Muscle layer of duodenum (tissue), 2 donors: Measurements from ENCODE around the gene TRMT44.
"Not testable (repeated sequence)": the region's sequence is repeated elsewhere in the genome, so short reads cannot be mapped to it uniquely, and the experiment has no call there.

ENCODE experiments used
- H3K27ac ChIP-seq: one replicate; pipeline ENCODE4 v1.7.0; 2013; ENCODE audit warnings: mild to moderate bottlenecking, low read length
- H3K27me3 ChIP-seq: one replicate; pipeline ENCODE4 v1.7.0; 2013; ENCODE audit warnings: low read depth, mild to moderate bottlenecking, control low read depth, low read length
- H3K36me3 ChIP-seq, 2 donors: one replicate each; pipeline ENCODE4 v1.7.0; 2013; ENCODE audit warnings: low read length in 2 of 2, control low read depth in 1 of 2, mild to moderate bottlenecking in 1 of 2; ENCODE audit not compliant: insufficient read depth in 2 of 2, control insufficient read depth in 1 of 2
- H3K4me1 ChIP-seq, 2 donors: one replicate each; pipeline ENCODE4 v1.7.0; 2013; ENCODE audit warnings: low read length in 2 of 2, mild to moderate bottlenecking in 2 of 2, control low read depth in 1 of 2, moderate library complexity in 1 of 2; ENCODE audit not compliant: insufficient read depth in 2 of 2, control insufficient read depth in 1 of 2
- H3K4me3 ChIP-seq, 2 donors: one replicate each; pipeline ENCODE4 v1.7.0; 2013; ENCODE audit warnings: low read length in 2 of 2, low read depth in 1 of 2, mild to moderate bottlenecking in 1 of 2
- H3K9me3 ChIP-seq, 2 donors: one replicate each; pipeline ENCODE4 v1.7.0; 2013; ENCODE audit warnings: low read length in 2 of 2, control low read depth in 1 of 2, mild to moderate bottlenecking in 1 of 2; ENCODE audit not compliant: control insufficient read depth in 1 of 2
- donor health status: healthy.

The TRMT44 gene

DNA sequence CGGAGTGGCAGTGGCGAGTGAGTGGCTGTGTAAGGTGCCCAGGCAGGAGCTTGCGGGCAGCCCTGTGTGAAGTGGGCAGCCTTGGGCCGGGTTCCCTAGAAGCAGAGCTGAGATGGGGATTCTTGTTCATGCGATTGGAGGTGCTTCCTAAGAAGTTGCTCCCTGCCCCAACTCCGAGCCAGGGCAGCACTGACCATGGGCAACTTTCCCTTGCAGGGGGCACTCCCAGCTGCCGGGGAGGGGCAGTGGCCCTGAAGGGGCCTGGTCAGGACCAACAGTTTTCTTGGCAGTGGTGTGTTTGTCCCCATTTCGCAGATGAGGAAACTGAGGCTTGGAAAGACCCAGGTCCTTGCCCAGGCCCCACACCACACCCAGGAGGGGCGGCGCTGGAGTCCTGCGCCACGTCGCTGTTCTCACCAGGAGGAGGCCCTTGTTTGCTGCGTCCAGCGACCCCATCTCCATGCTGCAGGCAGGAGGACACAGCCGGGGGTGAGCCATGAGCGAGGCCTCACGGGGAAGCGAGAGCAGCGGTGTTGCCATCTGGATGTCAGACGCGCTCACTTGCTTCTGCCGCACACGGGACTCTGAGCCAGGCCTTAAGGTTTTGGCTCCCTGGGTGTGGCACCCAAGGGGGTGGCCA is 68.9 kb downstream of the TRMT44 start:
- no peak overlapping the region for H3K4me3 ChIP-seq
- no peak overlapping the region for H3K27ac ChIP-seq
- no peaks in the 10 kb centered on the region for H3K36me3 ChIP-seq
- H3K9me3 ChIP-seq = no peaks in the 10 kb centered on the region
- peaks cover 0 to 21% of the 10 kb centered on the region in 2 donors for H3K4me1 ChIP-seq
- H3K27me3 ChIP-seq = no peaks in the 10 kb centered on the region

DNA sequence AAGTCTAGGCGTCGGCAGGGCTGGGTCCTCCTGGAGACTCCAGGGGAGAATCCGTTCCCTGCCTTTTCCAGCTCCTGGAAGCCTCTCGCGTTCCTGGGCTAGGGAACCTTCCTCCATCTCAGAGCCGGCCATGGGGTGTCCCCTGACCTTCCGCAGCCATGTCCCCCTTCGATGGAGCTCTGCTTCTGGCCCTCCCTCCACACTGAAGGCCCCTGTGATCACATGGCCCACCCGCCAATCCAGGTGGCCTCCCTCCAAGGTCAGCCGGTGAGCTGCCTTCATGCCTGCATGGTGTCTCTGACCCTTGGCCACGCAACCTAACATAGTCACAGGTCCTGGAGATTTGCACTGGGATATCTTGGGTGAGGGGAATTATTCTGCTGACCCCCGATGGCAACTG is 69.6 kb downstream of the TRMT44 start:
- Histone ChIP-seq H3K4me1 (peaks cover 0 to 19% of the 10 kb centered on the region in 2 donors), H3K27ac (no peak overlapping the region), H3K27me3 (no peaks in the 10 kb centered on the region), H3K4me3 (no peak overlapping the region), H3K36me3 (no peaks in the 10 kb centered on the region), H3K9me3 (no peaks in the 10 kb centered on the region)

DNA sequence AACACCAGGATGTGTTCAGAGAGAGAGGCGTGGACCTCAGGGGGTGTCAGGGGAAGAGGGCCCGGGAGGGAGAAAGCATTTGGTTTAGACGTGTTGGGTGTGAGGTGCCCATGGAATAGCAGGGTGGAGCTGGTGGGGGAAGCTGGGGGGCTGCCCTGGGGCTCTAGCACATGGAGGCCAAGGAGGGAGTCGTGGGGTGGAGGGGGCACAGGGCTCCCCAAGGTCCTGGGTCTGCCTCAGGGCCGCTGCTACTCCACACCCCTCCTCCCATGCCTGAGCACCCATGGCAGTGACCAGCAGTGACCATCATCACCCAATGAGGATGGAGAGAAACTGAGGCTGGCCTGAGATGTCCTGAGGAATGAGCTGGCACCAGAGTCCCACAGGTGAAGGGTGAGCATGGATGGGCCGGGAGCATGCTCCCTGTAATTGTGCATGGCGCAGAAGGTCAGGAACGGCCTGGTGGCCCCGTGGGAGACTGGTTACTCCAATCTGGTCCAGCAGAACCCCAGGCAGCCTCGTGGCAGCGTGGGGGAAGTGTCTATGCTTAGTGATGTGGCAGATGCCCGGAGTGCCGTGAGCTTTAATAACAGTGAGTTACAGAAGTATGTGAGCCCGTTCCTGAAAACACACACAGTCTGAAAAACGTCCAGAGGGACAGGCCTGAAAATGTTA is 70.2 kb downstream of the TRMT44 start:
- Histone ChIP-seq H3K4me3 (no peak overlapping the region), H3K27ac (no peak overlapping the region), H3K4me1 (peaks cover 0 to 19% of the 10 kb centered on the region in 2 donors), H3K36me3 (no peaks in the 10 kb centered on the region), H3K9me3 (no peaks in the 10 kb centered on the region), H3K27me3 (no peaks in the 10 kb centered on the region)

DNA sequence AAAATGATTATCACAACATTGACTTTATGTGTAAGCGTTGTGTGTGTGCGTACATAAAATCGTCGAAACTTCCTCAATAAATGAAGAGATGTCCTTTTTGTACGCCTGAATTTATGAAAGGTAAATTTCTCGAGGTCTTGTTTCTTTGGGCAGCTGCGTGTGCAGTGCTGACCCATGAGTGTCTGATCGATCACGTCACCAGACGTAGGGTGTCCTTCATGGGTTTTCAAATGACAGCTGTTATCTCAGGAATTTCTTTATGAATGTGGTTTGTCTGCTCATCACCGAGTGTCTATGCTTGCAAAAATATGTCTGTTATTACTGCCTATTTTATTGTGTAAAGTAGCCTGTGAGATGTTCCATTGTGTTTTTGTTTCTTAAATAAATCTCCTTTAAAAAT is 71.9 kb downstream of the TRMT44 start:
- Histone ChIP-seq H3K4me3 (no peak overlapping the region), H3K27me3 (no peaks in the 10 kb centered on the region), H3K4me1 (peaks cover 0 to 2% of the 10 kb centered on the region in 2 donors), H3K9me3 (no peaks in the 10 kb centered on the region), H3K27ac (no peak overlapping the region), H3K36me3 (no peaks in the 10 kb centered on the region)

DNA sequence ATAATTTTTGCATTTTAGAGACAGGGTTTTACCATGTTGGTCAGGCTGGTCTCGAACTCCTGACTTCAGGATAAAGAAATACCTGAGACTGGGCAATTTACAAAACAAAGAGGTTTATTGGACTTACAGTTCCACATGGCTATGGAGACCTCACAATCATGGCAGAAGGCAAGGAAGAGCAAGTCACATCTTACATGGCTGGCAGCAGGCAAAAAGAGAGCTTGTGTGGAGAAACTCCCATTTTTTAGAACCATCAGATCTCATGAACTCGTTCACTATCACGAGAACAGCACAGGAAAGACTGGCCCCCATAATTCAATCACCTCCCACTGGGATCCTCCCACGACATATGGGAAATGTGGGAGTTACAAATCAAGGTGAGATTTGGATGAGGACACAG is 72.5 kb downstream of the TRMT44 start:
- not testable (repeated sequence) for H3K4me1 ChIP-seq, H3K27me3 ChIP-seq, H3K27ac ChIP-seq, H3K36me3 ChIP-seq, H3K9me3 ChIP-seq, H3K4me3 ChIP-seq

DNA sequence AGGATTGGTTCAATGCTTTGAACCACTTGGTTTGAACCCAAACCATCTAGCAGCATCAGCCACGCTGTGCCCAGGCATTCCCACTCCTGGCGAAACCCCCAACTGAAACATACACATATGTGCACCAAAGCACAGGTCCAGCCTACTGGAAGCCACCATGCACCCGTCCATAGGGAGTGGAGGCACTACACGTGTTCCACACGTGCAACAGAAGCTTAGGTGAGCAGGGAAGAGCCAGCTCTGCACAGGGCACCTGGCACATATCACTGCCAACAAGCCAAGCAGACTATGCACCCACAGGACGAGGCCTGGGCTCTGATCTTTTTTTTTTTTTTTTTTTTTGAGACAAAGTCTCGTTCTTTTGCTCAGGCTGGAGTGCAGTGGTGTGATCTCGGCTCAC is 73.4 kb downstream of the TRMT44 start:
- H3K4me3 ChIP-seq = no peak overlapping the region
- H3K4me1 ChIP-seq = no peaks in the 10 kb centered on the region
- H3K36me3 ChIP-seq = no peaks in the 10 kb centered on the region
- no peaks in the 10 kb centered on the region for H3K9me3 ChIP-seq
- no peak overlapping the region for H3K27ac ChIP-seq
- no peaks in the 10 kb centered on the region for H3K27me3 ChIP-seq

DNA sequence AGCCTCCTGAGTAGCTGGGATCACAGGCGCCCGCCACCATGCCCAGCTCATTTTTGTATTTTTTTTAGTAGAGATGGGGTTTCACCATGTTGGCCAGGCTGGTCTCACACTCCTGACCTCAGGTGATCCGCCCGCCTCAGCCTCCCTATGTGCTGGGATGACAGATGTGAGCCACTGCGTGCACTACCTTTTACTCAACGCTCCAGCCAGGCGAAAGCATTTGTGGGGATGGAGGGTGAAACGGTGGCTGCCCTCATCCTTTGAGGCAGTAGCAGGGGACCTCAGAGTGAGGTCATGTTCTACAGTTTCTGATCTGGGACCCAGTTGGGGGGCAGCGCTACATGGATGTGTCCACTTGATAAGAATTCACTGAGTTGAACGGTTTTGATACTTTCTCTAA is 73.8 kb downstream of the TRMT44 start:
- Histone ChIP-seq H3K27me3 (no peaks in the 10 kb centered on the region), H3K4me3 (no peak overlapping the region), H3K36me3 (no peaks in the 10 kb centered on the region), H3K27ac (no peak overlapping the region), H3K9me3 (no peaks in the 10 kb centered on the region), H3K4me1 (no peaks in the 10 kb centered on the region)

DNA sequence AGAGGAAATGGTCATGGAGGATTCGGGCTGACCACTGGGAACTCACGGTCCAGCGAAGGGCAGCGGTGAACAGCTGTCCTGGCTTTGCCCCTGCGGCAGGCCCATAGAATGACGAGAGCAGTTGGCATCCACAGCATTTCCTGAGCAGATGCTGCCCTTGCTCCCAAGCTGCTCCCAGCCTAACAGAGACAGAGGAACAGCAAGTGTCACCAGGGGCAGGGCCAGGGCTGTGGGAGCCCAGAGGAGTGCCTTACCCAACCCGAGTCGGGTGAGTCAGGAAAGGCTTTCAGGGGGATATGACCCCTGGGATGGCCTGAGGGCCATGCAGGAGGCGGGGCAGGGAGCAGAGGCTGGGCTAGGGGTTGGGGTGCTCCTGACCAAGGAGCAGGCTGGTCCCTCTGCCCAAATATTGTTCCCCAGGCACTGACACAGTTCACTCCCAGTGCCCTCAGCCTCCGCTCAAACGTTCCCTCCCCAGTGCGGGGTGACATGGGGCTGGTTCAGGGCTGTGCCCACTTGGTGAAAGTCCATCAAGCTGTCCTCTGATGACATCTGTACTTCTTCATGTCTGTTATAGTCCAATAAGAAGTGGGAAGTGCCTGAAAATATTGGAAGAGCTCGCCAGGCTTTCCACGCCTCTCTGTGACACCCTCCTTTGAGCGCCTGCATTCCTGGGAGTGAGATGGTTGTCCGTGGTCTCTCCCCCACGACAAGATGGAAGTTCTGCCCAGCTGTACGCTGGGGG is 74.9 kb downstream of the TRMT44 start:
- Histone ChIP-seq H3K9me3 (no peaks in the 10 kb centered on the region), H3K27ac (no peak overlapping the region)

DNA sequence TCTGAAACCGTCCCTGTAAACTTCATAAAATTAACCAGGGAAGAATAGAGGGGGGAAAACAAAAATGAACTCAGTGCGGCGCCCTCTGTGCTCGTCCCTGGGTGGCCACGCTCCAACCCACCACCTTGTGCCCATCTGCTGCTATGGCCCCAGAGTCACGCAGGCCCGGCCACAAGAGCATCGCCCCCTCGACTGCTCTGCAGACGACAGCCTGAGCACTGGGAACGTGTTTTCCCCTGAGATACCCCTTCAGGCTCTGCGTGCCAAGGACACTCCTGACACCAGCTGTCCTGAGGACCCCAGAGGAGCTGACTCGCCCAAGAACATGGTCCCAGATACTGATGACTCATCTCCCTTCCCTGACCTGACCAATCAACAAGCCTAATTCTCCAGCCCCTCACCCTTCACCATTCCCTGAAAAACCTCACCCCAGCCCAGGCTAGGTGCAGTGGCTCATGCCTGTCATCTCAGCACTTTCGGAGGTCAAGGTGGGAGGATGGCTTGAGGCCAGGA is 75.5 kb downstream of the TRMT44 start:
- Histone ChIP-seq H3K9me3 (peaks cover 0 to 2% of the 10 kb centered on the region in 2 donors), H3K4me1 (no peaks in the 10 kb centered on the region), H3K4me3 (no peak overlapping the region), H3K27me3 (no peaks in the 10 kb centered on the region), H3K27ac (no peak overlapping the region), H3K36me3 (no peaks in the 10 kb centered on the region)

More for the DNA sequence above, 74.9 kb downstream of the TRMT44 start:
- no peaks in the 10 kb centered on the region for H3K27me3 ChIP-seq
- H3K4me3 ChIP-seq = no peak overlapping the region
- H3K4me1 ChIP-seq = no peaks in the 10 kb centered on the region
- no peaks in the 10 kb centered on the region for H3K36me3 ChIP-seq

- no peaks in the 10 kb centered on the region for H3K4me1 ChIP-seq
These were observed 76.5 kb downstream of the TRMT44 start for GRCh38 chr4:8516996-8517550.

GRCh38 chr4:8517946-8518345 is 77.4 kb downstream of the TRMT44 start:
- Histone ChIP-seq H3K4me1 (no peaks in the 10 kb centered on the region), H3K36me3 (no peaks in the 10 kb centered on the region), H3K27me3 (no peaks in the 10 kb centered on the region), H3K4me3 (no peak overlapping the region), H3K27ac (no peak overlapping the region), H3K9me3 (peaks cover 0 to 10% of the 10 kb centered on the region in 2 donors)

More at GRCh38 chr4:8516996-8517550, 76.5 kb downstream of the TRMT44 start:
- Histone ChIP-seq H3K4me3 (no peak overlapping the region), H3K9me3 (peaks cover 0 to 10% of the 10 kb centered on the region in 2 donors), H3K27me3 (no peaks in the 10 kb centered on the region), H3K27ac (no peak overlapping the region), H3K36me3 (no peaks in the 10 kb centered on the region)
